ENCODE data around the gene SEC14L1. TPM values are rescaled to one million over a fixed set of nuclear protein-coding genes. Genes with fewer than 3 reads are reported as not detected.
"Not testable (repeated sequence)": the region's sequence is repeated elsewhere in the genome, so short reads cannot be mapped to it uniquely, and the experiment has no call there.

Gene SEC14L1
- total RNA-seq, 2 donors from 2014 or later: 48.2 to 54.0 TPM

DNA sequence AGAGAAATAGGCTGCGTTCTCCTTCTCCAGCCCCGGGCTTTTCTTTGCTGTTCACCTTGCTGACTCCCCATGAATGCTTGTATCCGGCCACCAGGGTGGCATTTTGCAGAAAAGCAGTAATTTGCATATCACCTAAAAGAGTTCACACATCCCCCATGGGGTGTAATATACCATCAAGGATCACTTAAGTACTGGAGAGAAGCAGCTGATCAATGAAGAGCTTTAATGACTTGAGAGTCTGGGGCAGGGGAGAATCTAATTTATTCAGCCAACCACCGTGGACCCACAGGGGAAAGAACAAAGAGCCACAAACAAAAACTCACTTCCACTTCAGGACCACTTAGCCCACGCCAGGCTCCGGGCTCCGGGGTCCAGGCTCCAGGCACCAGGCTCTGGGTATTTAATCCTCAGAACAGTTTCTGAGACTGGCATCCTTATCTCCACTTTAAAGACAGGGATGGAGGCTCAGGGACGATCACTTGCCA lies 33.9 kb upstream of the SEC14L1 start:
- H3K4me3 ChIP-seq: no peak overlapping the region
- no peaks in the 10 kb centered on the region for H3K27me3 ChIP-seq
- H3K36me3 ChIP-seq: no peaks in the 10 kb centered on the region
- H3K4me1 ChIP-seq: peaks cover 0 to 17% of the 10 kb centered on the region in 2 donors
- no peaks in the 10 kb centered on the region for H3K9me3 ChIP-seq
- peak overlapping the region in 1 of 2 donors; percentile 85 for H3K27ac ChIP-seq
- no peak for DNase-seq (ENCODE audit: low spot score)
- TF ChIP-seq, protein P1, sequence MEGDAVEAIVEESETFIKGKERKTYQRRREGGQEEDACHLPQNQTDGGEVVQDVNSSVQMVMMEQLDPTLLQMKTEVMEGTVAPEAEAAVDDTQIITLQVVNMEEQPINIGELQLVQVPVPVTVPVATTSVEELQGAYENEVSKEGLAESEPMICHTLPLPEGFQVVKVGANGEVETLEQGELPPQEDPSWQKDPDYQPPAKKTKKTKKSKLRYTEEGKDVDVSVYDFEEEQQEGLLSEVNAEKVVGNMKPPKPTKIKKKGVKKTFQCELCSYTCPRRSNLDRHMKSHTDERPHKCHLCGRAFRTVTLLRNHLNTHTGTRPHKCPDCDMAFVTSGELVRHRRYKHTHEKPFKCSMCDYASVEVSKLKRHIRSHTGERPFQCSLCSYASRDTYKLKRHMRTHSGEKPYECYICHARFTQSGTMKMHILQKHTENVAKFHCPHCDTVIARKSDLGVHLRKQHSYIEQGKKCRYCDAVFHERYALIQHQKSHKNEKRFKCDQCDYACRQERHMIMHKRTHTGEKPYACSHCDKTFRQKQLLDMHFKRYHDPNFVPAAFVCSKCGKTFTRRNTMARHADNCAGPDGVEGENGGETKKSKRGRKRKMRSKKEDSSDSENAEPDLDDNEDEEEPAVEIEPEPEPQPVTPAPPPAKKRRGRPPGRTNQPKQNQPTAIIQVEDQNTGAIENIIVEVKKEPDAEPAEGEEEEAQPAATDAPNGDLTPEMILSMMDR (IDR thresholded peaks at IDR 0.05): no peak

DNA sequence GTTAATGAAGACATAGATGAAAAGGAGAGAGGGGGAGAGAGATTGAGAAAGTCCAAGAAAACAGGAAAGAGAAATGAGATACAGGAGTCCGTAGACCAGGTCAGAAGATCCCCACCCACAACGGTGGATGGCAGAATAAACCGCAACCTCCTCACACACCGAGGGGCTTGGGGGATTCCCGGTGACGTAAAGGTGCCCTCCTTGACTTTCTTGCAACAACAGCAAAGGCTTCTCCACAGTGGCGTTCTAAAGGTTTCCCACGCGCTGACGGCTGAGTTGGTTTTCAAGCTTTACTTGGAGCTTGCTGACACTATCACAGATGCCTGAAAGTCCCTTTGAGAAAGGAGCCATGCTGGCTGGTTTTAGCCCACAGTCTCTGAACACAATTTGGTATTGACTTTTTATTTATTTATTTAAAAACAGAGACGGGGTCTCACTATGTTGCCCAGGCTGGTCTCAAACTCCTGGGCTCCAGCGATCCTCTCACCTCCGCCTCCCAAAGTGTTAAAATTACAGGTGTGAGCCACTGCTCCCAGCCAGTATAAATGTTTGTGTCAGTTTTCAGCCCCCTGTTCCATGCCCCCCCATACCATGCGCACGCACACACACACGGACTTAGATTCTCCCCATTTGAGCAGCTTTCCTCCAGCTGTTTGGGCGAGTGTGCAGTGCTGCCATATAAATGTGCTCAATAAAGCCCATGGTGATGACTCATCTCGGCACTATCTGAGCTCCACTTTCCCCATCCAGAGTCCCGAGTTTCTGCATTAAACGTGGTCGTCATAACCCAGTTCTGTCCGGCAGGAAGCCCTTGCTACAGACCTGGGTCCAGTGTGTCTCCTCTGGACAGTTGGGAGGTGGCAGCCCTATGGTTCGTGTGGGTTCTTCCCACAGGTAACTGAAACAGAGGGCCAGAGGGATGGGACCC lies 33.0 kb upstream of the SEC14L1 start:
- H3K4me1 ChIP-seq: peaks cover 0 to 17% of the 10 kb centered on the region in 2 donors
- peak overlapping the region; percentile 70 to 85 for H3K27ac ChIP-seq
- H3K4me3 ChIP-seq: no peak overlapping the region
- no peaks in the 10 kb centered on the region for H3K9me3 ChIP-seq
- no peak for DNase-seq (ENCODE audit: low spot score)
- no peaks in the 10 kb centered on the region for H3K27me3 ChIP-seq
- no peaks in the 10 kb centered on the region for H3K36me3 ChIP-seq
- TF ChIP-seq, protein P1 (IDR thresholded peaks at IDR 0.05): no peak

DNA sequence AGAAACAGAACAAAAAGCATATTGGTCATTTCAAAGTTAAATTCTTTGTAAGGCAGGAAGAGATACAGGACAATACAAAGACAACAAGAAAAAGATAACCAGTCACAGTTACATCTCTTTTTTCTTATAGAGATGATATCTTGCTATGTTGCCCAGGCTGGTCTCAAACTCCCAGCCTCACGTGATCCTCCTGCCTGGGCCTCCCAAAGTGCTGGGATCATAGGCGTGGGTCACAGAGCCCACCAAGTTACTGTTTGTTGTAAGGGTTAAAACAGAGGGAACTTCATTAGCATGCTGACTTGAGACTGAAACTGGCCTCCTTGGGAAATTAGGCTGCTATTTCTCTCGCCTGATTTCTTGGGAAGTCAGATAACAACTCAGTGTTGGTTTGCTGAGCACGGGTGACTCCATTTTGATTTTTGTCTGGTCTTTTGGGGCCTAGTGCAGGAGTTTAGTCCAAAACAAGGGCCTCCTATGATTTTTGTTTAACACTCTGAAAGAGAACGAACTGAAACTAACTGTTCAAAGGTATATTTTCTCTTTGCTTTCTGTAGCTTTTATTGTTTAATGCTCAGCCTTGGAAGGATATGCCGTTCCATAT lies 31.5 kb upstream of the SEC14L1 start:
- TF ChIP-seq, protein P1 (IDR thresholded peaks at IDR 0.05): no peak
- H3K9me3 ChIP-seq: no peaks in the 10 kb centered on the region
- H3K36me3 ChIP-seq: no peaks in the 10 kb centered on the region
- no peak for DNase-seq (ENCODE audit: low spot score)
- H3K4me3 ChIP-seq: no peak overlapping the region
- peak overlapping the region; percentile 70 to 85 for H3K27ac ChIP-seq
- no peaks in the 10 kb centered on the region for H3K27me3 ChIP-seq
- H3K4me1 ChIP-seq: peaks cover 0 to 17% of the 10 kb centered on the region in 2 donors

DNA sequence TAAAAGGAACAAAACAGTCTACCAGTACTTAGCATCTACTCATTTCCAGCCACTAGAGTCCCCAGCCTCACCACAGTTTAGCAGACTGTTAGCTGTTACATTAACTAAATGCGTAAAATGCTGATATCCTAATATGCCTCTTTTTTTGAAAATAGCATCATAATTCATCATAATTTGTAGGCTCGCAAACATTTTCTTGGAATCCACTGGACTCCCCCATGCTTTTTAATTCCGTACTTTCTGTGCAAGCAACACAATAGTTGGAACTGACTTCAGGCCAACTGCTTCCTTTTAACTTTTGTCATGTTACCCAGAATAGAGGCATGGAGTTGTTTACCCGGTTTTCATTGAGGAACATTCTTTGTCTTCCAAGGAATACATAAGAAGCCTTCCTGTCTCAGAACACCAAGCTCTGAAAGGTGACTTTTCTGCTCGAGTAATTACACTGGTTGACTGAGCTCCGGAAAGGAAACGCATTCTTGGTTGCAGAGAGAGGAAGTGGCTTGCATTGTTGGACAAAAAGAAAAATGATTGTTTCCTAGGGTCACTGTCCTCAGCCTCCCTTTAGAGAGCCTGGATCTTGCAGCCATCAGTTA lies 30.9 kb upstream of the SEC14L1 start:
- Histone ChIP-seq H3K27me3 (no peaks in the 10 kb centered on the region), H3K27ac (peak overlapping the region; percentile 70 to 85), H3K4me3 (no peak overlapping the region), H3K4me1 (peaks cover 0 to 17% of the 10 kb centered on the region in 2 donors), H3K9me3 (no peaks in the 10 kb centered on the region), H3K36me3 (no peaks in the 10 kb centered on the region)
- no peak for DNase-seq (ENCODE audit: low spot score)
- TF ChIP-seq, protein P1 (IDR thresholded peaks at IDR 0.05): no peak

DNA sequence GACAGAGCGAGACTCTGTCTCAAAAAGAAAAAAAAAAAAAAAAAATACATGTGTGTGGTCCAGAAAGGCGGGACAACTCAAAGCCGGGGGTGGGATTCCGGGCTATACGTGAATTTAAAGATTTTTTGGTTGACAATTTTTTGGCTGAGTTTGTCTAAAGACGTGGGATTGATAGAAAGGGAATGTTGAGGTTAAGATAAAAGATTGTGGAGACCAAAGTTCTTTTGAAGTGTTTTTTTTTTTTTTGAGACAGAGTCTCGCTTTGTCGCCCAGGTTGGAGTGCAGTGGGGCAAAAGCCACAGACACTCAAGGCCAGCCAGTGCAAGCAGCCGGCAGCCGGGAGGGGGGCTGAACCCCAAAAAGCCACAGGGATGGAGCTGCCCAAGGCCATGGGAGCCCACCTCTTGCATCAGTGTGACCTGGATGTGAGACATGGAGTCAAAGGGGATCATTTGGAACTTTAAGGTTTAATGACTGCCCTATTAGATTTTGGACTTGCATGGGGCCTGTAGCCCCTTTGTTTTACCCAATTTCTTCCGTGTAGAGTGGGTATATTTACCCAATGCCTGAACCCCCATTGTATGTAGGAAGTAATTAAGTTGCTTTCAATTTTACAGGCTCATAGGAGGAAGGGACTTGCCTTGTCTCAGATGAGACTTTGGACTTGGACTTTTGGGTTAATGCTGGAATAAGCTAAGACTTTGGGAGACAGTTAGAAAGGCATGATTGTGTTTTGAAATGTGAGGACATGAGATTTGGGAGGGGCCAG lies 29.4 kb upstream of the SEC14L1 start:
- H3K4me3 ChIP-seq; H3K27me3 ChIP-seq; H3K36me3 ChIP-seq; DNase-seq (ENCODE audit: low spot score); H3K9me3 ChIP-seq: not testable (repeated sequence)
- Histone ChIP-seq H3K4me1 (peaks cover 0 to 23% of the 10 kb centered on the region in 2 donors), H3K27ac (peak overlapping the region; percentile 70 to 72)

Data from right atrium auricular region (tissue), 2 donors.